ENCODE data around the gene MTUS2.

DNA sequence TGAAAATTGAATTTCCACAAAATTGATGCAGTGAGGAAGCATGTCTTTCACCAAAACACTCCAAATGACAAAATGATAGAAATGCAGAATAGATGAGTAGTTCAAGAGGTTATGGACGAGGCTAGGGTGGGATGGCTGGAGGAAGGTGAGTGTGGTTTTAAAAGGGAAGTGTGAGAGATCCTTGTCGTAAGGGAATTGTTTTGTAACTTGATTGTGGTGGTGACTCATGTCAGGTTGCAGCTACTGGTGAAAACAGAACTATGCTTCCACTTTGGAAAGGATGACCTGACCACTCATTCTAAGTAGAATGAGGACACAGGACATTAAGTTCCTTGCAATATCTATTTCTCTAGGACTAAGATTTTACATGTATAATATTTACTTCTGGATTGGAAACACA lies 345.7 kb downstream of the MTUS2 start:
- TF ChIP-seq POLR2A (IDR thresholded peaks at IDR 0.05) = no peak
- no peak for TF ChIP-seq CTCF (IDR thresholded peaks at IDR 0.05 in 8 of 11, conservative IDR thresholded peaks at IDR 0.05 in 3 of 11)
- TF ChIP-seq POLR2AphosphoS5 (IDR thresholded peaks at IDR 0.05) = no peak
